ENCODE results near the gene NOTCH2.
A peak's percentile ranks its signal among the peaks of the same experiment; 100 is the strongest.

NOTCH2 gene

GRCh38 chr1:119971710-119972570 lies 97.5 kb downstream of the NOTCH2 start:
- DNase-seq = no peak

GRCh38 chr1:119968601-119969000 lies 100.9 kb downstream of the NOTCH2 start:
- DNase-seq = no peak

GRCh38 chr1:119968068-119968492 lies 101.4 kb downstream of the NOTCH2 start:
- peak; percentile 62 for DNase-seq

GRCh38 chr1:119966681-119967080 lies 102.8 kb downstream of the NOTCH2 start:
- no peak for DNase-seq

GRCh38 chr1:119966020-119966419 lies 103.4 kb downstream of the NOTCH2 start:
- no peak for DNase-seq

- DNase-seq = no peak
Observed at GRCh38 chr1:119964673-119965363, 104.6 kb downstream of the NOTCH2 start.

GRCh38 chr1:119962296-119962968 lies 107.0 kb downstream of the NOTCH2 start:
- DNase-seq = no peak

- DNase-seq = no peak
Observed at GRCh38 chr1:119960501-119960900, 109.0 kb downstream of the NOTCH2 start.

- no peak for DNase-seq
Observed at GRCh38 chr1:119959268-119960220, 109.9 kb downstream of the NOTCH2 start.

- no peak for DNase-seq
Observed at GRCh38 chr1:119958223-119958622, 111.2 kb downstream of the NOTCH2 start.

- DNase-seq = no peak
Observed at GRCh38 chr1:119956306-119956705, 113.2 kb downstream of the NOTCH2 start.

- DNase-seq = no peak
Observed at GRCh38 chr1:119954476-119955422, 114.7 kb downstream of the NOTCH2 start.

- no peak for DNase-seq
Observed at GRCh38 chr1:119953266-119953998, 116.0 kb downstream of the NOTCH2 start.

- no peak for DNase-seq
Observed at GRCh38 chr1:119952496-119952895, 117.0 kb downstream of the NOTCH2 start.

GRCh38 chr1:119948342-119949214 lies 120.9 kb downstream of the NOTCH2 start:
- DNase-seq = peak; percentile 69

- DNase-seq = no peak
Observed at GRCh38 chr1:119947468-119947867, 122.0 kb downstream of the NOTCH2 start.

GRCh38 chr1:119946724-119947123 lies 122.7 kb downstream of the NOTCH2 start:
- no peak for DNase-seq

GRCh38 chr1:119943216-119943615 lies 126.2 kb downstream of the NOTCH2 start:
- DNase-seq = no peak

GRCh38 chr1:119941392-119941791 lies 128.1 kb downstream of the NOTCH2 start:
- DNase-seq = no peak
